ACHN (cell line): ENCODE results near the gene SOX2.

Source experiments
- DNase-seq: peaks from one replicate; pipeline ENCODE4 v3.0.0-alpha.2; 2015
- in situ Hi-C: cut with HindIII; loops from 2 replicates; pipeline ENCODE4 v1.10.0; 2017; ENCODE audit warnings: low sequenced_read_pairs, low pct_ligation_motif_present, low pct_unique_long_range_greater_than_20kb

The SOX2 gene

GRCh38 chr3:181719991-181720680, 8.4 kb downstream of the SOX2 start:
- in situ Hi-C loops = no loop called here
- DNase-seq = no peak

GRCh38 chr3:181721046-181721875, 9.5 kb downstream of the SOX2 start:
- DNase-seq = no peak
- in situ Hi-C loops = no loop called here

GRCh38 chr3:181722156-181722555, 10.4 kb downstream of the SOX2 start:
- in situ Hi-C loops = no loop called here
- DNase-seq = no peak

- DNase-seq = no peak
- in situ Hi-C loops = no loop called here
Observed at GRCh38 chr3:181722766-181723425, 11.2 kb downstream of the SOX2 start.

- DNase-seq = no peak
- in situ Hi-C loops = no loop called here
Observed at GRCh38 chr3:181723625-181724191, 12.0 kb downstream of the SOX2 start.

- DNase-seq = no peak
- in situ Hi-C loops = no loop called here
Observed at GRCh38 chr3:181724192-181724965, 12.7 kb downstream of the SOX2 start.

GRCh38 chr3:181725131-181725731, 13.5 kb downstream of the SOX2 start:
- in situ Hi-C loops = no loop called here

GRCh38 chr3:181725830-181726229, 14.1 kb downstream of the SOX2 start:
- no peak for DNase-seq
- in situ Hi-C loops = no loop called here

More at GRCh38 chr3:181725131-181725731, 13.5 kb downstream of the SOX2 start:
- DNase-seq = no peak

- in situ Hi-C loops = no loop called here
- DNase-seq = no peak
Observed at GRCh38 chr3:181726351-181727330, 14.9 kb downstream of the SOX2 start.

- in situ Hi-C loops = no loop called here
- DNase-seq = no peak
Observed at GRCh38 chr3:181727341-181728032, 15.8 kb downstream of the SOX2 start.

GRCh38 chr3:181728470-181729340, 17.0 kb downstream of the SOX2 start:
- DNase-seq = no peak
- in situ Hi-C loops = no loop called here

- DNase-seq = no peak
- in situ Hi-C loops = no loop called here
Observed at GRCh38 chr3:181729341-181729869, 17.7 kb downstream of the SOX2 start.

GRCh38 chr3:181730316-181730715, 18.6 kb downstream of the SOX2 start:
- in situ Hi-C loops = no loop called here
- DNase-seq = no peak

- no peak for DNase-seq
- in situ Hi-C loops = no loop called here
Observed at GRCh38 chr3:181730934-181731333, 19.2 kb downstream of the SOX2 start.

GRCh38 chr3:181735911-181736310, 24.2 kb downstream of the SOX2 start:
- DNase-seq = no peak
- in situ Hi-C loops = no loop called here
